Prostate gland (tissue), 2 donors: Measurements from ENCODE around the gene CAPZB.

Source experiments
- CTCF ChIP-seq, 4 experiments: fragments of 200-600 bp in 2 of 4; fragments of 450-650 bp in 2 of 4; sonication (generic) in 2 of 4; IDR thresholded peaks; 1 replicate in 3 of 4; 2 replicates in 1 of 4; pipeline ENCODE4 v1.5.1; 2016 to 2019; ENCODE audit warnings: antibody characterized with exemption in 4 of 4, mild to moderate bottlenecking in 2 of 4, moderate library complexity in 2 of 4
- POLR2AphosphoS5 ChIP-seq: sonication (generic); formaldehyde crosslinking; IDR thresholded peaks from one replicate; pipeline ENCODE4 v1.6.1; 2017; ENCODE audit warnings: antibody characterized with exemption

GRCh38 chr1:19512545-19512944, 27.2 kb upstream of the CAPZB start:
- TF ChIP-seq CTCF (IDR thresholded peaks at IDR 0.05) (no peak), POLR2AphosphoS5 (no peak)
